Suprapubic skin (tissue), 4 donors: ENCODE data around the gene GJC2. TPM values are rescaled to one million over a fixed set of nuclear protein-coding genes. Genes with fewer than 3 reads are reported as not detected.

ENCODE experiments used
- DNase-seq, 2 donors: peaks; one replicate each; pipeline ENCODE4 v3.0.0-alpha.2; 2019; ENCODE audit warnings: low spot score in 2 of 2
- H3K27ac ChIP-seq: fragments of 200-600 bp; sonication (generic); one replicate; pipeline ENCODE4 v1.5.1; 2019
- H3K27me3 ChIP-seq: fragments of 200-600 bp; sonication (generic); one replicate; pipeline ENCODE4 v1.5.1; 2019
- H3K36me3 ChIP-seq: fragments of 200-600 bp; sonication (generic); one replicate; pipeline ENCODE4 v1.5.1; 2019
- H3K4me1 ChIP-seq: fragments of 200-600 bp; sonication (generic); one replicate; pipeline ENCODE4 v1.5.1; 2019
- H3K4me3 ChIP-seq: fragments of 200-600 bp; sonication (generic); one replicate; pipeline ENCODE4 v1.5.1; 2019; ENCODE audit warnings: mild to moderate bottlenecking
- H3K9me3 ChIP-seq: fragments of 200-600 bp; sonication (generic); one replicate; pipeline ENCODE4 v1.5.1; 2019
- CTCF ChIP-seq, 2 donors: fragments of 200-600 bp in 1 of 2; fragments of 450-650 bp in 1 of 2; sonication (generic) in 1 of 2; IDR thresholded peaks; one replicate each; pipeline ENCODE4 v1.5.1; 2016 to 2019; ENCODE audit warnings: antibody characterized with exemption in 2 of 2, mild to moderate bottlenecking in 1 of 2, moderate library complexity in 1 of 2
- EP300 ChIP-seq: sonication (generic); formaldehyde crosslinking; IDR thresholded peaks from one replicate; pipeline ENCODE4 v1.6.1; 2017; ENCODE audit warnings: antibody characterized with exemption
- POLR2A ChIP-seq, 2 donors: fragments of 450-650 bp; IDR thresholded peaks; one replicate each; pipeline ENCODE4 v1.6.1; 2017; ENCODE audit warnings: antibody characterized with exemption in 2 of 2, mild to moderate bottlenecking in 2 of 2, moderate library complexity in 2 of 2
- POLR2AphosphoS5 ChIP-seq, 3 donors: sonication (generic); formaldehyde crosslinking; IDR thresholded peaks; one replicate each; pipeline ENCODE4 v1.6.1; 2017; ENCODE audit warnings: antibody characterized with exemption in 3 of 3
- WGBS: methylation state at CpG from one replicate; pipeline ENCODE4 v1.1.5; 2018; 5-methylcytosine and 5-hydroxymethylcytosine counted together
- total RNA-seq, 4 donors: library from RNA; depleted of rRNA; stranded (reverse); fragments of >200 nt; gene quantifications; one replicate each; pipeline ENCODE4 v1.1.0, GENCODE V29; 2016

Gene GJC2
- total RNA-seq, 4 donors from 2014 or later: 2.5 to 3.6 (median 3.0) TPM

DNA sequence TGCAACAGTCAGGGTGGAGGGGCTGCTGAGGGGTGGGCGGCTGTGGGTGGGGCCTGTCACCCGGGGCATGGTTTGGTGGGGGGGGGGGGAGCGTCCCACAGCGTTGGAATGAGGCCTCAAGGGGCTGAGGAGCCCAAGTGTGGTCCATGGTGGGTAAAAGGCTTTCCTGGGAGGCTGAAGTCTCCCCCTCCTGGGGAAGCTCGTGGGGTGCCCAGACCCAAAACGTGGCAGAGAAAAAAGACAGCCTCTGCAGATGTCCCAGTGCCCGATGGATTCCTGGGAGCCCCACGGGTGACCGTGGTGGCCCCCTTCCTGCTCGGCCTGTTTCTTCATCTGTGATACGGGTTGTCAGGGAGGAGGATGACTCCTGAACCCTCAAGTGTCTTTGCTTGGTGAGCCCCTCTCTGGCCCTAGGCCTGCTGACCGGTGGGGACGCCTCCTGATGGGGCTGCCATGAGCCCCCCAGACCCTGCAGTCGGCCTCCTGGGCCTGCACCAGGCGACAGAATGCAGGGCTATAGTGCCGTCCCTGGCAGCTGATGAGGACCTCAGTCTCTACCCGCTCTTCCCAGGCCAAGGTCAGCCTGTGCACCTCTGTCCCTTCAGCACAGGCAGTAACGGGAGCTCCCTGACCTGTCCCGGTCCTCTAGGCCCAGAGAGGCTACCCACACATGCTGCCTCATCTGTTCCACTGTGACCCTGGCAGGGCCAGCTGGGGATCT is 59.3 kb downstream of the GJC2 start:
- 67% methylated on average over 13 of the region's 19 CpGs for WGBS
- peak; percentile 26 to 59 for DNase-seq
- TF ChIP-seq CTCF (IDR thresholded peaks at IDR 0.05): no peak
- TF ChIP-seq POLR2AphosphoS5 (IDR thresholded peaks at IDR 0.05): no peak
- TF ChIP-seq POLR2A (IDR thresholded peaks at IDR 0.05): no peak
- no peak for TF ChIP-seq EP300
- H3K4me1 ChIP-seq: peaks cover 22% of the 10 kb centered on the region
- H3K9me3 ChIP-seq: no peaks in the 10 kb centered on the region
- H3K27ac ChIP-seq: no peak overlapping the region
- H3K4me3 ChIP-seq: no peak overlapping the region
- H3K27me3 ChIP-seq: peaks cover 18% of the 10 kb centered on the region
- H3K36me3 ChIP-seq: no peaks in the 10 kb centered on the region

Other genes with a start within 250 kb of the GJC2 start
- 1 to 10 TPM in 2 of 4 donors, under 1 TPM in 2; 0.85 to 2.6 (median 1.1) TPM for gene WNT9A, start 202.0 kb upstream of the GJC2 start, total RNA-seq
- gene WNT3A, start 142.9 kb upstream of the GJC2 start, total RNA-seq: 1 to 10 TPM; 2.8 to 6.3 (median 3.8) TPM
- gene ARF1, start 67.2 kb upstream of the GJC2 start, total RNA-seq: 100 to 1,000 TPM; 284 to 385 (median 362) TPM
- gene C1orf35, start 46.6 kb upstream of the GJC2 start, total RNA-seq: 10 to 100 TPM; 10.6 to 32.3 (median 17.1) TPM
- gene MRPL55, start 40.6 kb upstream of the GJC2 start, total RNA-seq: 100 to 1,000 TPM in 3 of 4 donors, 10 to 100 TPM in 1; 99.3 to 161 (median 119) TPM
- 100 to 1,000 TPM; 384 to 510 (median 421) TPM for gene GUK1, start 9.7 kb upstream of the GJC2 start, total RNA-seq
- 10 to 100 TPM in 2 of 4 donors, 1 to 10 TPM in 2; 9.2 to 22.4 (median 12.4) TPM for gene IBA57, start 15.9 kb downstream of the GJC2 start, total RNA-seq
- gene OBSCN, start 58.1 kb downstream of the GJC2 start, total RNA-seq: 10 to 100 TPM; 15.0 to 46.6 (median 34.4) TPM